Stimulated activated CD4-positive, alpha-beta T cell treated with anti-CD3 and anti-CD28 coated beads, TNF-alpha, amount 100 ng/mL, for 48 hours (primary cell): ENCODE results near the gene PLCB4.

Source experiments
- DNase-seq, 3 donors: peaks; one replicate each; pipeline ENCODE4 v3.0.0-alpha.2; 2020; ENCODE audit warnings: low read depth in 3 of 3

Gene PLCB4

DNA sequence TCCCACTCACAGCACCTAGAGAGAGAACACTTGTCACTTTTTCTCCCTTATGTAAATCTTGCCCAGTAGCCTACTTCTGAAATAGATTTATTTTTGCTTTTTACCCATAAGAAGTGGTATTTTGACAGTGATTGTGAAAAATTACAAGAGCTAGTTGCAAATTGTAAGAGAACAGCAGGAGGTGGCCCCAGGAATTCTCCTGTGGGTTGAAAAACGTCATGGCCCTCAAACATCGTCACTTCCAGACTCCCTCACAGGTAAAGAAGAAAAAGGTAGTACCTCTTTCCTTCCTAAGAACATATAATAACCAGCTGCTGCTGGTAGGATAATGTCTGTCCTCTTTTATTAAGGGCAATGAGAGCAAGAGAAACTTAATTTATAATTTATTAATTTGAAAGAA lies 376.0 kb downstream of the PLCB4 start:
- DNase-seq: no peak

DNA sequence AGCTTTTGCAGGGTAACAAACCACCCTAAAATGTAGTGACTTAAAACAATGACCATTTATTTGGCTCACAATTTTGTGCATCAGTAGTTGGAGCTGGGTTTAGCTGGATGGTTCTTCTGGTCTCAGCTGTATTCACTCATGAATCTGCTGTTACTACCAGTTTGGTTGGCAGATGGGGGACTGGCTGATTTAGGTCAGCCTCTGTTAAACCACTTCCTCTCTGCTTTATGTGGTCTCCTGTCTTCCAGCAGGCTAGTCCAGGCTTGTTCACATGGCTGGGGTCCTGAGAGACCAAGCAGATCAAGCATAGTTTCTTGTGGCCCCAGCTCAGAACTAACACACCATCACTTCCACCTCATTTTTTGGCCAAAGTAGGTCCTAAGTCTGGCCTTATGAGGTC lies 378.3 kb downstream of the PLCB4 start:
- DNase-seq: no peak

DNA sequence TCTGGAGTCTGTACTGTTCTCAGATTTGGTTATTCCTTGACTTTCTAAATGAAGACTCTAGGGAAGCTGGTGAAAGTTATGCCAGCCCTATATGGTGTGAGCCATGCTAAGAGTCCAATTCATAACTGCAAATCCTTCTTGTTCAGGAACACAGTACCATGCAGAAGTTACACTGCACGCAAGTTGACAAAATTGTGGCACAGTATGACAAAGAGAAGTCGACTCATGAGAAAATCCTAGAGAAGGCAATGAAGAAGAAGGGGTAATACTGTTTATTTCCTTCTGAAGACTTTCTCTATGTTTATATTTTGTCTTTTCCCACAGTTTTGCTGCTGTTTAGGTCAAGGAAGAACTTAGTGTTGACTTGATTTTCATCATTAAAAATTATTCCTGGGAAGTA lies 384.3 kb downstream of the PLCB4 start:
- DNase-seq: no peak

DNA sequence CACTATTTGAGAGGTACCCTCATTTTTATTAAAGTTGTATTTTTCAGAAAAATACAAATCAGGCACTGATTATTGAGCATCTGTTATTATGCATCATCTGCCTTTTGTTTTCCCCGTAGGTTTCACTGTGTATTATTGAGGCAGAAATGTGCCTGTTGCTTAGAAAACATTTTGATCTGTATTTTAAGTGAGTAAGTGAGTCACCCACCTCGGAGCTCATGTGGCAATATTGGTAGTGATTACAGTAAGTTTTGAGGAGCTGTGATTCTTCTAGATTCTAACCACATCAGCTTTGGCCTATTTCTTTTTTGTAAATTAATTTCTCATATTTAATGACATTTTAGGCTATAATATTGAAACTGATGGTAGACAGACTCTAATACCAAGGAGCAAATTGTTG lies 385.9 kb downstream of the PLCB4 start:
- no peak for DNase-seq

DNA sequence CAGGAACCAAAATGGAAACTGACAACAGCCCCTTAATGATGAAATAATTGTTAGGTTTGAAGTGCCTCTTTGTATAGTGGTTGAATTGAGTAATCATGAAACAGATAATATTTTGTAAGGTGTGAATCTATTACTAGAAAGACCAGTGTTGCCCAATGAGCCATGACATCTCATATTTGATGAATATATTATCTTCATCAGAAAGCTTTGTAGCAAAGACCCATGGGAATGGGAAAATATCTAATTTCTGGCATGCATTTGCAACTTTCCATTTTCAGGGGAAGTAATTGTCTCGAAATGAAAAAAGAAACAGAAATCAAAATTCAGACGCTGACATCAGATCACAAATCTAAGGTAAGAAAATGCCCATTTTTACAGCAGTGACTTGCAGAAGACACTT lies 388.2 kb downstream of the PLCB4 start:
- DNase-seq: no peak

DNA sequence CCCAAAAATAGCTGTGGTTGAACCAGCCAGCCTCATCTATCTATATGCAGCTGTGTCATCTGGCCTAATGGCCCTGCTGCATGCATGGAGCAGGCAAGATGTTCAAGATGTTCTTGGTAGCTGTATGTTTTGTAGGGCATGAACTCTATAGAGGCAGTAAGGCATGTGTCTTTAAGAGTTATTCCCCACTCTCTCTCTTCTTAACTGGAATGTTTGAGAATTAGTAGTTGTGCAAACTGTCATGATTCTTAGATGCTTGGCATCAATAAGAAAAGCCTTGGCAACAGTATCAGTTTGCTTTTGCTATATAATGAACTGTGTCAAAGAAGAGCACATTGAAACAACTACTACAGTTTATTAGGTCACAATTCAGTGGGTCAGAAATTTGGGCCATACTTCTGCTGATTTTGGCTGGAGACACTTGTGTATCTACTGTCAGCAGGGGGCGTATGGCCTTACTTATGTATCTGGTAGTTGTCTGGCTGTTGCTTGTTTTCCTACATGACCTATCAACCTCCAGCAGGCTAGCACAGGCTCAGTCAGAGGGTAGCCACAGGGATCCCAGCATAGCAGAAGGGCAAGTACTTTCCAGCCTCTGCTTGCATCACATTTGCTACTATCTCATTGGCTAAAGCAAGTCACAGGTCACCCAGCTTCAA lies 389.4 kb downstream of the PLCB4 start:
- no peak for DNase-seq

DNA sequence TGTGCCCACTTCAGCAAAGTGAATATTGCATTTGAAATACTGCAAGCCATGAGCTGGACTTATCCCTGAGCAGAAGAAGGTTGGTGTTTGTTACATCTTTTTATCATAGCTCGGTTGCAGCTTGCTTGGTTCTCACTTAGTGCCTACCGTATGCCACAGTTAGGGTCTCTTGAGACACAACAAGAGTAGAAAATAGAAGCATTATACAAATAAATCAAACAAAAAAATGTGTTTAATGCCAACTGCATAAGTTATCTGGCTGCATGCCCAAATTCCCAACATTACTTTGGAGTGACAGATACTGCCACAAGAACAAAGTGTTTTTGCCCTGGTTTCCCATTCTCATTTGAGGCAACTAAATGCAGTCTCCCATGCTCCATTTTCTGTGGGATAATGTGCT lies 391.6 kb downstream of the PLCB4 start:
- DNase-seq: no peak

DNA sequence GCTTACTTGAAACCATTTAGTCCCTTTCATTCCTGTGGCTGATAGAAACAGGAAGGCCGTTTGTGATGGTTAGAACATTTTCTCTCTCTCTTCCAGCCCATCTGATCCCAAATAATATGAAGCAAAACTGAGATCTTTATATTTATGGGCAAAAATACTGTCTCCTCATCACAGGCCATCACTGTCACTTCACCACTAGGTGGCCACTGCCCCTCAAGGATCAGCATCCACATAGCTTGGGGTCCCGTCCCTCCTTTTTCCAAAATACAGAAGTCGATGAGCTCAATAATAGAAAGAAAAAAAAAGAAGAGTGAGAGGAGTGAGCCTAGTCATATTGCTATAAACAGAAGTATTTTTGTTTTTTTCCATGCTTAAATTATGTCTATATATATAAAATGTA lies 399.1 kb downstream of the PLCB4 start:
- DNase-seq: no peak

DNA sequence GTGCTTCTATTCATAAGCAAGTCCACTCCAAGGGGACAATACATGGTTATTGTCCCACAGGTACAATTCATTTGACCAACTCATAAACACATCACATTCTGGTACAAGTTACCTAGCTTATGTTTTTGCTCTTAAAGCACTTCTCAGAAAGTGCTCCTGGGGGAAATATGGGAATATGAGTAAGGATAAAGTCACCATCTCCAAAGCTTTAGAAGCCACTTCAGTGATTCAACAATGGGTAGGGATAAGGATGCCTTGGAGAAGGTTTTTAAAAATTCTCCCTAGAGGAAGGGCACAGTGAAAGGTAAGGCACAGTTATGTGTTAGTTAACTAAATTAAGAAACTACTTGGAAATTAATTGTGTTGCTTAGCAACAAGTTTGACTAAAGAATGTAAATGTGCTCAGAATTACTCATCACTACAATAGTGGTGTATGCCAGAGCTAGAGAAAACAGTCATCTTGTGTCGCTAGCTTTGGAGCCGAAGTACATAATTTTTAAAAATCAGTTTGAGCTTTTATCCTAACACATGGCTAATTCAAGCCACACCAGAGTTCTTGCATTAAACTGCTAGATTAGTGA lies 406.0 kb downstream of the PLCB4 start:
- no peak for DNase-seq

DNA sequence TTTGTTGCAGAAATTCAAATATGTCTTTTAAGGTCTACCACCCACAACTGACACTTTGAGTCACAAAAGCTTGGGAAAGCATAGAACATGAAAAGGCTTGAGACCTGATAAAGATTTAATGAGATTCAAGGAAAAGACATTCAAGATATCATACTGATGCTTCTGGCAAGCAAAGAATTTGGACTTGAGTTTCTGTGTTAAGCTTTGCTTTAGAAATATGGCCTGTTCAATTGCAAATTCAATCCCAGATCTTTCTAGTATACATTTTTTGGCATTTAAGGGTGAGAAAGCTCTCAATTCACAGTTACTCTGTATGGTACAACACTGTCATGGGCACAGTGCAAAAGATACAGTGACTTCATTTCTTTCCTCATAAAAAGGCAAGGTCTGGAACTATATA lies 406.6 kb downstream of the PLCB4 start:
- DNase-seq: no peak

DNA sequence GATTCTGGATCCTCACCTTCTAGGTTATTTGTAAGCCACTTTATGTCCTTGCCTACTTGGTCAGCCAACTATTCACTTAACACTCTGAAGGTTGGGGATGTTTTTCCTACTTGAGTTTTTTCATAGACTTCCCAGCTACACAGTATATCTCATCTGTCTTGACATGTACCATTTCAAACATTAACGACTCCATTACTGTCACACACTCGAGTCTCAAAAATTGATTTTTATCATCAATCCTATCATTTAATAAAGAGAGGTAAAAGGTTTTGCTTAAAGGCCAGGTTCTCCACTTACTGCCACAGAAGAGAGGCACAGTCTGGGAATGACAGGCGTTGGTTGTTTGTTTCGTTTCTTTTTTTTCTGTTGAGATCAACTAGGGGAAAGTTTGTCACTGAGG lies 407.3 kb downstream of the PLCB4 start:
- no peak for DNase-seq

DNA sequence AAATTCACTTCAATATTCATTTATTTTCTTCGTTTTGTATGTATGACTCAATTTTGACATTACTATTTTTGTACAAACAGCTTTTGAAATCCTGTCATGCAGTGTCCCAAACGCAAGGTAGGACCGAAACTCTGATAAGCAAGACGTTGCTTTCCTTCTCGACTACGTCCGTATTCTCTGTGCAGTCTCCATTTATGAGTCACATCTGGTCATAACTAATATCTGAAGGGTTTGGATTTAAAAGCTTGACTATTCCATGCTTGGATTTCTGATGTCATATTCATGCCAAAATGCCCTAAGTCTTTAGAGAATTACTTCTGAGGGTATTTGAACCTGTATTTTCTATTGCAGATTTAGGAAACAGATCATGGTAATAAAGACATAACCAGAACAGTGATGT lies 407.8 kb downstream of the PLCB4 start:
- no peak for DNase-seq

DNA sequence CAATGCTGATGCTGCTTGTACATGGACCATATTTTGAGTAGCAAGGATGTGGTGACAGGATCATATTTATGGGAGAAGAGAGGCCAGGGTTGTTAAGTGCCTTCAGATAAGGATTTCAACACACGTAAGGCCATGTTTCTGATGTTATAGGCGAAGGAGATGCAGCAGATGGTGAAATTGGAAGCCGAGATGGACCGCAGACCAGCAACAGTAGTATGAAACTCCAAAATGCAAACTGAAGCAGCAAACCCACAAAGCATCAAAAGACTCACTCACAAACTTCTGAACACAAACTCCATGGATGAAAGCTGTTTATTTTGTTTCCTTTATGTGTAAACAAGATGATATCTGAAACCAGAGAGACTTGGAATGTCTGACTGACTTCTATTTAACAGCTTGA lies 409.9 kb downstream of the PLCB4 start:
- no peak for DNase-seq

DNA sequence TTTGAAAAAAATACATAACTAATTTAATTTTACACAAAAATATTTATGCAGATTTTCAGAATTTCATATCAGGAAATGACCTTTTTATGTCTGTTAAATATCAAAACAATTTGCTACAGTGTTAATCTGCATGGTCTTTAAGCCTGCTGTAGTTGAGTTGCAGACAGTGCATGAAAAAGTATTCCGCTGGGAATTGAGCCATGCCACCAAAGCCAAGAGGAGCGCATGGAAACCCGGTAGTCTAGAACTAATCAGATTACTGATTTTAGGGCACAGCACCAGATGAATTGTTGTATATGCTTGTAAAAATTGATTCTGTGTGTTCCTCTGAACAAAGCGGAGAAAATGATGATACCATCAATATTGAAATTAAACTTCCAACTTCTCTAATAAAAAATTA lies 411.2 kb downstream of the PLCB4 start:
- DNase-seq: no peak

DNA sequence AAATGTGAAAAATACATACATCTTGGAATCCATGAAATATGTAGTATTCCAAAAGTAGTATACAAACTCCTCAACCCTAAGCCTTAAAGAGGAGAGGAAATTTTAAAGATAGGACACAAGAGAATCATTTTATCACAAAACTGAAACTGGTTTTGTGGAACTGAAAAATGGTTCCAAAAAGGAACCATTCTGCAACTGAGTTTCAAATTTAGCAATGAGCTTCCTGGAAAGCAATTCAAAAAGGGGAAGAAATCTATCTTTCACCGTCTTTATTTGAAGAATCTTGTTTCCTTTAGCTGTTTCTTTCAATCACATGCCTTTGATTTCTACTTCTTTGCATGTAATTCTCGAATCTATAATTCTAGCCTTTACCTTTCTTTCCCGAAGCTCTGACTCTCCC lies 413.3 kb downstream of the PLCB4 start:
- DNase-seq: no peak

DNA sequence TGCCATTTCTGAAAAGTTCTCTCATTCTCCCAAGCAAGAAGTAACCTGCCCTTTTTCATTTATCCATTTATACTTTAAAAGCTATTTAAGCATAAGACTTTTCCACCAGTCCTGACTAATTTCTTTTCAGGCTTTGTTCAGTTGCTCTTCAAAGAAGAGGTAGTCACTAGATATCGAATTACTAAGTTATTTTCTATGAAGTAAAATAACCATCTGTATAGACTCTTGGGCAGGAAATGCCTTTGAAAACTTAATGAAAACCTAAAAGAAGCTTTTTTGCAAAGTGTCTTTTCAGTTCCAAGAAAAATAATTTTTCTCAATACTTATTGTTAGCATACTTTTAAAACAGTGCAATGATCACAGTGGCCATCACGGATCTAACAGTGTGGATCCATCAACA lies 414.2 kb downstream of the PLCB4 start:
- DNase-seq: no peak

DNA sequence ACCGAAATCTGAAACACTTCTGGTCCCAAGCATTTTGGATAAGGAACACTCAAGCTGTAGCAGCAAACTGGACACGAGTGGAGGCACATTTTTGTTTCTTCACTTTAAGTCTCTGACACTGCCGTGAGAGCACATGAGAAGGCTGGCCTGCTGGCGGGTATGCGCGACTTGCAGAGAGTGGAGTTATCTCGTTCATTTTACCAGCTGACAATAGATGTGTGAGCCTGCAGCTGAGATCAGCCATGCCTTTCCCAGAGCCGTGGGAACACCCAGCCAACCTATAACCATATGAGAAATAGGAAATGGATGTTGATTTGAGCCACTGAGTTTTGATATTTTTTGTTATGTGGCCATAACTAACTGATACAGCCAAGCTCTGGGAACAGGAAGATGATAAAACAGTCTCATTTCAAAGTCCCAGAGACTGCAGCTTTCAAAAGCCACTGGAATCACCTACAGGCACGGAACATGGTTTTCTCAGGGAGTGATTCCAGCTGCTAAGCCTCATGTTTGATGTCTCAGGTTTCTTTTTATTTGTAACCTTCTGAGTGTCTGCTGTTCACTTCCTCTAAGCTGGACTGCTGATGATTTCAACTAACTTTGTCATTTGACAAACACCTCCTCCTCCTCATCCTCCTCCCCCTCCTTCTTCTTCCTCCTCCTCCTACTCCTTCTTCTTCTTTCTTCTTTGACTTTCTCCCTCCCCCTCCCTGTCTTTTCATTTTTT lies 416.9 kb downstream of the PLCB4 start:
- DNase-seq: no peak

DNA sequence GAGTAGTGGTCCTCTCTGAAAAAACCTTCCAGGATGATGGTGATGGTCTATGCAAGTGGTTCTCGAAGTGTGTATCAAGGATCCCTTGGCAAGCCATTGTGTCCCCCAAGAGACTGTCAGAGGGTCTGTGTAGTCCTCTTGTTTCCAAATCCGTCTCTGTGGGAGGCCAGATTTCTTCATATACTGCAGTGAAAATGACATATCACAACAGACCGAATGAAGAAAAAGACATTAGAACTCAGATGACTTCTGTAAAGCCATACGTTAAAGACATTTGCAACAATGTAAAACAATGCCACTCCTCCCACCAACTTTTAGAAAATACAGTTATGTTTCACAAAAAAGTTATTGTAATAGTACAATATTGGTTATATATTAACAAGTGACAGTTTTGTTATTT lies 418.3 kb downstream of the PLCB4 start:
- DNase-seq: no peak

DNA sequence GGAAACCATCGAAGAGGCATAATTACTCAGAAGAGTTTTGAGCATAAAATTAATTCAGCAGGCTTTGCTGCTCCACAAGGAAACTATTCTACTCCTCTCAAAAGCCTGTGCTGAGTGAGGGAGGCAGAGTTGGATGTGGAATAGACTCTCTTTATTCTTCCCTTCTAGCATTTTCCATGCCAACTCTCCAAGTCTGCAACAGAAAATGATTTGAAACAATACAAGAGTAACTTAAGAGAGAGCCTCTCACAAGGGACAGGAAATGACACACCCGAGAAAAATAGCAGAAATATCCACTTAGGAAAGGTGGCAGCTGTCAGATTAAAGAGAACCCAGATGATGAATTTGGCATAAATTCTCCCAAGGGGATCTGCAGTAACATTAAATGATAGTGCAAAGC lies 419.2 kb downstream of the PLCB4 start:
- no peak for DNase-seq

DNA sequence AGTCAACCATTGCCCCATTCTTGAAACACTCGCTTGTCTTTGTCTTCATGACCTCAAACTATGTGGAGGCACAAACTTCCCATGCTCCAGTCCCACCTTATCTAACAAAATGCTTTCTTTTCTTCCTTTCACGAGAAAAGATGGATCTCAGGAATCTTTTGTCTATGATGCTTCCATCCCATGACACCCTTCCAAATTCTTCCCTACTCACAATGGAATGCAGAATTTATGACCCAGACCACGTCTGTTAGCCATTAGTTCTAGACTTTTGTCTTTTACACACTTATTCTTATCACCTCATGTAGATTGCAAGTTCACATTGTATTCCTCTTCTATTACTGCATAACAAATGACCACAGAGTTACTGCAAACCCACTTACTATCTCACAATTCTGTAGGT lies 421.3 kb downstream of the PLCB4 start:
- DNase-seq: no peak

DNA sequence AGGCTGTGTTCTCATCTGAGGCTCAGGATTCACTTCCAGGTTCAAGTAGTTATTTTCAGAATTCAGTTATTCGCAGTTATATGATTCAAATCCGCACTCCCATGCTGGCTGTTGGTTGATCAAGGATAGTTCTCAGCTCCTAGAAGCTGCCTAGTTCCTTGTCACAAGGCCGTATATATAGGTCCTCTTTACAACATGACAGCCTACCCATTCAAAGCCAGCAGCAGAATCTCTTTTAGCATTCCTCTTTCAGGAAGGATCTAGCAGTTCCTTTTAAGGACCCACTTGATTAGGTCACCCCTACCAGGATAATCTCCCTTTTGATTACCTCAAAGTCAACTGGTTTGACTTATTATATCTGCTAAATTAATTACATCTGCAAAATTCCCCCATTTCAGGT lies 421.7 kb downstream of the PLCB4 start:
- no peak for DNase-seq

DNA sequence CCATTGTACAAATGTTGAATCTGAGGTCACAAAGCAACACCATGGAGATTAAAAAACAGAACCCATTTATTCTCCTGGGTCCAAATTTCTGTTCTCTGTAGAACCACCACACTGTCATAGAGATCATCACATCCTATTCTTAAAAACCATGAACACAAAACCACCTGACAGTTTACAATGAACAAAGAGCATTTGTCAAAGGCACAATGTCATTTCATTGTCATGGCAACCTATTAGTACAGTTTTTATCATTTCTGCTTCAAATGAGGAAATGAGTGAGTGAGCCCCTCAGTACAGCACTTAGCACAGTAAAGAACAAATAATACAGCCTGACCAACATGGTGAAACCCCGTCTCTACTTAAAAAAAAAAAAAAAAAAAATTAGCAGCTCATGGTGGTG lies 422.4 kb downstream of the PLCB4 start:
- no peak for DNase-seq

DNA sequence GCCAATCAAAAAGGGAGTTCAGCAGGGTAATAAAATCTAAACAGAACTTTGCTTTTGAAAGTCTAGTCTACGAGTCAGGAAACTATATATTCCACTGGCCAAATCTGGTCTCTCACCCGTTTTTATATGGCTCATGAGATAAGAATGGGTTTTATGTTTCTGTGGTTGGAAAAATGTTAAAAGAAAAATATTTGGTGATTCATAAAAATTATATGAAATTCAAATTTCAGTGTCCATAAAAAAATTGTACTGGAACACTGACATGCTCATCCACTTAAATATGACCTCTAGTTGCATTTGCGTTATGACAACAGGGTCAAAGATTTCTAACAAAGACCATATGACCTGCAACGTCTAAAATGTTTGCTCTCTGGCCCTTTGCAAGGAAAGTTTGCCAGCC lies 423.2 kb downstream of the PLCB4 start:
- no peak for DNase-seq

DNA sequence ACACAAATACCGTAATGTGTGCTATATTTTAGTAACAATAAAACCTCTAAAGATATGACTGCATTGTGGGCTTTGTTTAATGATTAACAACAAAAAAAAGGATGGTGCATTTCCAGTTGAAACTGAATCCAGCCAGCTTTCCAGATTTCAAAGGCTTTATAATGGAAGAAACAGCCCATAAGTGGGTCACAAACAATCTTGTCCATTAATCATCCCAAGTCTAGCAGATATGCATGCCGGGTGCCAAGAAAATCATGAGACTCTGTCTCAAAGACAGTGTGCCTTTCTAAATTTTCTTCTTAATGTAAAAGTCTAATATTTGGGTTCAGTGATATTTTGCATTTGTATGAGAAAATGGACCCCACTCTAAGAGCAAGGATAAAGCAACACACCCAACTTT lies 424.9 kb downstream of the PLCB4 start:
- DNase-seq: no peak
